NB4 (cell line): ENCODE measurements around the gene ZNF784.

Experiments used
- POLR2A ChIP-seq: IDR thresholded peaks from 2 replicates; pipeline ENCODE4 v1.6.1; 2011; ENCODE audit warnings: mild to moderate bottlenecking; ENCODE audit not compliant: insufficient read length; ENCODE audit errors: extremely low read depth
- TF ChIP-seq, protein P1 (sequence below): IDR thresholded peaks from one replicate; pipeline ENCODE4 v1.5.1; 2012; ENCODE audit warnings: low read depth, low read length

DNA sequence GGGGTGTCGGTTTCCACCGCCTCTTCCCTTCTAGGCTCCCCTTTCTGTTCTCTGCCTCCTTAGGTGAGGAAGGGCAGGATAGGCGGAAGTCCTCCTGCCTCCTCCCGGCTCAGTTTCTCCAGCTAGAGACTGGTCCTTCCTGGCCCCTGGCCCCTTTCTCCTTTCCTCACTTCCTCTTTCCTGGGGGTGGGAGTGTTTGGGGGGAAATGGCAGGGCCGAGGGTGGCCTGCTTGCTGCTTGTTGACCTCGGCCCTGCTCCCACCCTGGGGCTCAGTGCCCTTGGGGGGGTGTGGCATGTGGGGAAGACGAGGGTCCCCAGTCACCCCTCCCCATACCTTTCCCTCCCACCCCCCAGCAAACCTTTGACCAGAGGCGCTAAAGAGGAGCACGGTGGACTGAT, 35.5 kb upstream of the ZNF784 start:
- TF ChIP-seq POLR2A = no peak
- TF ChIP-seq, protein P1, sequence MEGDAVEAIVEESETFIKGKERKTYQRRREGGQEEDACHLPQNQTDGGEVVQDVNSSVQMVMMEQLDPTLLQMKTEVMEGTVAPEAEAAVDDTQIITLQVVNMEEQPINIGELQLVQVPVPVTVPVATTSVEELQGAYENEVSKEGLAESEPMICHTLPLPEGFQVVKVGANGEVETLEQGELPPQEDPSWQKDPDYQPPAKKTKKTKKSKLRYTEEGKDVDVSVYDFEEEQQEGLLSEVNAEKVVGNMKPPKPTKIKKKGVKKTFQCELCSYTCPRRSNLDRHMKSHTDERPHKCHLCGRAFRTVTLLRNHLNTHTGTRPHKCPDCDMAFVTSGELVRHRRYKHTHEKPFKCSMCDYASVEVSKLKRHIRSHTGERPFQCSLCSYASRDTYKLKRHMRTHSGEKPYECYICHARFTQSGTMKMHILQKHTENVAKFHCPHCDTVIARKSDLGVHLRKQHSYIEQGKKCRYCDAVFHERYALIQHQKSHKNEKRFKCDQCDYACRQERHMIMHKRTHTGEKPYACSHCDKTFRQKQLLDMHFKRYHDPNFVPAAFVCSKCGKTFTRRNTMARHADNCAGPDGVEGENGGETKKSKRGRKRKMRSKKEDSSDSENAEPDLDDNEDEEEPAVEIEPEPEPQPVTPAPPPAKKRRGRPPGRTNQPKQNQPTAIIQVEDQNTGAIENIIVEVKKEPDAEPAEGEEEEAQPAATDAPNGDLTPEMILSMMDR = no peak
